ENCODE results near the gene HFE.

The HFE gene

GRCh38 chr6:26140254-26140966 is 53.2 kb downstream of the HFE start:
- no CpG with 5 or more reads among the region's 4 CpGs for WGBS (ENCODE audit: insufficient coverage, insufficient read length)
- Histone ChIP-seq H3K36me3 (ENCODE audit: control insufficient read depth, insufficient read depth, low read length) (no peaks in the 10 kb centered on the region; the same call in 1 of the 2 replicates), H3K4me3 (ENCODE audit: low read length) (no peak overlapping the region), H3K9me3 (ENCODE audit: control insufficient read depth, insufficient read depth, low read length) (no peaks in the 10 kb centered on the region), H3K4me1 (ENCODE audit: control insufficient read depth, insufficient read depth, low read length) (no peaks in the 10 kb centered on the region; the same call in 1 of the 2 replicates), H3K27me3 (ENCODE audit: control insufficient read depth, insufficient read depth, low read length) (0 out of 2 replicates have a peak, but pooled peaks cover 2% of the 10 kb centered on the region), H3K27ac (ENCODE audit: low read length) (no peak overlapping the region)
- DNase-seq (ENCODE audit: low read depth, low spot score), result no peak

- Histone ChIP-seq H3K27ac (ENCODE audit: low read length) (no peak overlapping the region), H3K9me3 (ENCODE audit: control insufficient read depth, insufficient read depth, low read length) (no peaks in the 10 kb centered on the region), H3K27me3 (ENCODE audit: control insufficient read depth, insufficient read depth, low read length) (0 out of 2 replicates have a peak, but pooled peaks cover 2% of the 10 kb centered on the region), H3K4me1 (ENCODE audit: control insufficient read depth, insufficient read depth, low read length) (no peaks in the 10 kb centered on the region; the same call in 1 of the 2 replicates), H3K4me3 (ENCODE audit: low read length) (no peak overlapping the region), H3K36me3 (ENCODE audit: control insufficient read depth, insufficient read depth, low read length) (no peaks in the 10 kb centered on the region; the same call in 1 of the 2 replicates)
- DNase-seq (ENCODE audit: low read depth, low spot score), result no peak
- no CpG with 5 or more reads among the region's 3 CpGs for WGBS (ENCODE audit: insufficient coverage, insufficient read length)
Measured at GRCh38 chr6:26140967-26141294, 53.7 kb downstream of the HFE start.

- Histone ChIP-seq H3K9me3 (ENCODE audit: control insufficient read depth, insufficient read depth, low read length) (no peaks in the 10 kb centered on the region), H3K27me3 (ENCODE audit: control insufficient read depth, insufficient read depth, low read length) (0 out of 2 replicates have a peak, but pooled peaks cover 2% of the 10 kb centered on the region), H3K27ac (ENCODE audit: low read length) (no peak overlapping the region), H3K4me3 (ENCODE audit: low read length) (no peak overlapping the region), H3K4me1 (ENCODE audit: control insufficient read depth, insufficient read depth, low read length) (no peaks in the 10 kb centered on the region; the same call in 1 of the 2 replicates), H3K36me3 (ENCODE audit: control insufficient read depth, insufficient read depth, low read length) (no peaks in the 10 kb centered on the region; the same call in 1 of the 2 replicates)
- DNase-seq (ENCODE audit: low read depth, low spot score), result no peak
- no CpG with 5 or more reads among the region's 4 CpGs for WGBS (ENCODE audit: insufficient coverage, insufficient read length)
Measured at GRCh38 chr6:26141378-26141904, 54.2 kb downstream of the HFE start.

DNA sequence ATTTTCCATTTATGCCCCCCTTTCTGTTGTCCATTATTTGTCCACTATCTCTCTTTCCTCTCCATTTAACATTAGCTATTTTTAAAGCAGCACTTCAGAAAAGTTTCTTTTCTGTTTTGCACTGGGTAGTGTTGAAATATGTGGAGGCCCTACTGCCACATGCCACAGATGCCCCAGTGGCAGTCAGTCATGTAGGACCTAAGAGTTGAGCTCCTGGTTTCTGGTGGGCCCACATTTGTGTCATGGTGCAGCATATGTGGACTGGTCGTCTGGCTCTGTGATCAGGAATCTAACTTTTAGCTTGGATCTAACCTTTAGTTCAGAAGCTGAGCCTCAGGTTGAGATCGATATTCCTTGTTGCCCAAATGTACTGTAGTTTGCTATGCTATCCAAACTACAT is 54.8 kb downstream of the HFE start:
- H3K9me3 ChIP-seq (ENCODE audit: control insufficient read depth, insufficient read depth, low read length), result no peaks in the 10 kb centered on the region
- no CpG with 5 or more reads among the region's 2 CpGs for WGBS (ENCODE audit: insufficient coverage, insufficient read length)
- H3K27me3 ChIP-seq (ENCODE audit: control insufficient read depth, insufficient read depth, low read length), result 0 out of 2 replicates have a peak, but pooled peaks cover 2% of the 10 kb centered on the region
- no peak overlapping the region for H3K4me3 ChIP-seq (ENCODE audit: low read length)
- no peaks in the 10 kb centered on the region; the same call in 1 of the 2 replicates for H3K4me1 ChIP-seq (ENCODE audit: control insufficient read depth, insufficient read depth, low read length)
- DNase-seq (ENCODE audit: low read depth, low spot score), result no peak
- no peaks in the 10 kb centered on the region; the same call in 1 of the 2 replicates for H3K36me3 ChIP-seq (ENCODE audit: control insufficient read depth, insufficient read depth, low read length)
- no peak overlapping the region for H3K27ac ChIP-seq (ENCODE audit: low read length)
